T-helper 1 cell treated with Interleukin-12 subunit alpha and Interleukin-12 subunit beta and Interleukin-4 antibody, amounts not matched to agents 30 μg/mL and 1 μg/mL, for 36 hours (primary cell): ENCODE results near the gene VPS54.

Source experiments
- H3K27ac Mint-ChIP-seq: one replicate; pipeline ENCODE4 v1.8.0; 2021; ENCODE audit warnings: mild to moderate bottlenecking, mixed read lengths
- H3K27me3 Mint-ChIP-seq: one replicate; pipeline ENCODE4 v1.8.0; 2021; ENCODE audit warnings: low read depth, mixed read lengths
- H3K36me3 Mint-ChIP-seq: one replicate; pipeline ENCODE4 v1.8.0; 2021; ENCODE audit warnings: low read depth, mixed read lengths
- H3K4me1 Mint-ChIP-seq: one replicate; pipeline ENCODE4 v1.8.0; 2021; ENCODE audit warnings: low read depth, mixed read lengths
- H3K4me3 Mint-ChIP-seq: one replicate; pipeline ENCODE4 v1.8.0; 2021; ENCODE audit warnings: mild to moderate bottlenecking, moderate library complexity, mixed read lengths
- H3K9me3 Mint-ChIP-seq: one replicate; pipeline ENCODE4 v1.8.0; 2021; ENCODE audit warnings: mixed read lengths

VPS54 gene

DNA sequence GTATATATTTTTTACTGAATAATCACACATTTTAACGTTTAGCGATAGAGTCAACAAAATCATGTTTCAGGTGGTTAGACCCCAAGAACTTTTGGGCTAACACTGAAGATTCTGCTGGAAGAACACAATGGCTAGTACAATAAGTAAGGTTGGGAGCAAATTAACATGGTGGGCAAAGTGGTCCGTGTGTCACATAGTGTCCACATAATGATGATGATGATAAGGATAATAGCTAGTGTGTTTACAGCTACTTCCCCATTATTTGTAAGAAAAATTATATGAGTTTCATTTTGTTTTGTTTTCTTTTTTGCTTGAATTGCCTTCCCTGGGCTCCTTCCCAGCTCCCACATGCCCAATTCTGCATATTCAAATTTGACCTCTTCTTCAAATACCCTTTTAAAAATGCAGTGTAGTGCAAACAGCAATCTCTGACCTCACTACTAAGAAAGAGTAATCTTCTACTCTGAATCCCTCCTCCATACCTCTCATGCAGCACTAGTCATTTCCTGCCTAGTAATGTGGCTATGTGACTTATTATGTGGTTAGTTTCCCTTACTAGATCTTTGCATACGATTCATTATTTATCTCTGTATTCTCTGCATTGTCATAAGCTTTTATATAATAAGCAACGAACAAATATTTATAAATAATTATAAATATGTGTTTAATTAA lies 16.9 kb upstream of the VPS54 start:
- peaks cover 37% of the 10 kb centered on the region for H3K4me1 Mint-ChIP-seq
- H3K36me3 Mint-ChIP-seq = peaks cover 18% of the 10 kb centered on the region
- H3K27me3 Mint-ChIP-seq = peaks cover 3% of the 10 kb centered on the region
- peak overlapping the region; percentile 89 for H3K27ac Mint-ChIP-seq
- peak overlapping the region; percentile 57 for H3K4me3 Mint-ChIP-seq
- peaks cover 24% of the 10 kb centered on the region for H3K9me3 Mint-ChIP-seq

DNA sequence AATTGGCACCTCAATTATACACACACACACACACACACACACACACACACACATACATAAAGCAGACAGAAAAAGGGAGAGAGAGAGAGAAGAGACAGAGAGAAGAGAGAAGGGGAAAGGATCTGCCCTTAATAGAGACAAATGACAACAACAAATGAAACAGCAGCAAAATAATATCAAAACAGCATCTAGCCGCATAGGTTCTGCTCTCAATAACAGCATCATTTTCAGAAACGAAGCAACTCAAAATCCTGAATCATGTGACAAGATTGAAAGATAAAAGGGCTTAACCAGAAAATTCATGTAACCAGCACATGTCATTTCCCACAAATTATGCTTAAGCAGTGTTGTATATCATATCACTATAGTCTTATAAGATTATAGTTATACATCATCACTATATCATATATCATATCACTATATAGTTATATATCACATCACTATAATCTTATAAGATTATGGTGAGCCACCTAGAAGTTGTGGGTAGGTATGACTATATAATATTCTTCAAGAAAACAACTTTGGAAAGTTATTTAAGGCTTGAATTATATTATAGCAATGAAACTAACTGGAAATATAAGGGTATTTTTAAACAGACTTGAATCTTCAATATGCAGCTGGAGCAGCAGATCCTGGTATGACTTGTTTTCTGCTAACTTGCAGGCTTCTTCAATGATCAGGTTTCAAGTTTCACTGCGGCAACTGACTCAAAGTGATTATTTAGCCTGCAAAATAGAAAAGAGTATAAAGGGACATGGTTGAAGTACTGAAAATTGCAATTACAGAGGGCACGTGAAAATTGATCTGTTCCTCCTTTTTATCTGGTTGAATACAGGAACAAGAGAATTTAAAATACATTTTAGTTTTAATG lies 16.1 kb upstream of the VPS54 start:
- Mint-ChIP-seq H3K4me1 (peaks cover 37% of the 10 kb centered on the region), H3K27ac (peak overlapping the region; percentile 89), H3K27me3 (peaks cover 3% of the 10 kb centered on the region), H3K4me3 (peak overlapping the region; percentile 36), H3K36me3 (peaks cover 18% of the 10 kb centered on the region), H3K9me3 (peaks cover 24% of the 10 kb centered on the region)

DNA sequence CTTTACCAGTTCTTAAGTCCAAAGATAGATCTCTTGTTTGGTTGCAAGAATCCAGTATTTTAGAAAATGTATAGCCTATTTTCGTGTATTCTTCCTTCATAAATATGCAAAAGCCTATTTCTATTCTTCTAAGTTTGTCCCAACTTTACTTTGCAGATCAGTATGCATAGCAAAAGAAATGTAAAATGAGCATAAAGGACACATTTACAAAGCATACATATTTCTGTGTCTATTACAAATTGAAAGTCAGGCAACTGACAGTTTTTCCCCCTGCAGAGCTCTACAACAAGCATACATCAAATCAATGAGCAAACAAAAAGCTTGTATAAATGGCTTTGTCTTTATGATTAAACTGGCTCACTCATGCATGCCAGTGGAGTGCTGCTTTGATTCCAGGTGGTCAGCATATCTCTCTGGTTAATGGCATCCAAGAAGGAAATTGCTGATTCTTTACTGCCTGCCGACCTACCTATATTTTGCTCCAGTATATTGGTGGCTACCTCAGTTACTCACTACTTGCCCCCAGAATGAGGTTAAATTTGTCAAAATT lies 10.0 kb upstream of the VPS54 start:
- peaks cover 14% of the 10 kb centered on the region for H3K9me3 Mint-ChIP-seq
- no peak overlapping the region for H3K27ac Mint-ChIP-seq
- no peak overlapping the region for H3K4me3 Mint-ChIP-seq
- peaks cover 17% of the 10 kb centered on the region for H3K4me1 Mint-ChIP-seq
- peaks cover 8% of the 10 kb centered on the region for H3K27me3 Mint-ChIP-seq
- H3K36me3 Mint-ChIP-seq = peaks cover 10% of the 10 kb centered on the region

DNA sequence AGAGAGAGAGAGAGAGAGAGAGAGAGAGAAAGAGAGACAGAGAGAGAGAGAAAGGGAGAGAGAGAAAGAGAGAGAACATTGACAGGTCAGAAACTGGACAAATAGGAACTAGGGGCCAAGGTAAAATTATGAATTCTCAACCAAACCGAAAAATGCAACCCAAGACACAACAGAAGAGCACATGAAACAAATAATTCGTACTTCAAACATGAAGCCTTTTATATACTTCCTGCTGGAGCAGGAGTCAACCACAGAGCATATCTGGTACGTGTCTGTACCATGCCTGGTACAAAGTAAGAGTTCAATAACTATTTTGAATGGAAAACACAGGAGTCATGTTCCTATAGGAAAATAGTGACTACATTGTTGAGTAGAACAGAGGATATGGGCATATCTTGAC lies 6.5 kb upstream of the VPS54 start:
- peak overlapping the region; percentile 26 for H3K27ac Mint-ChIP-seq

DNA sequence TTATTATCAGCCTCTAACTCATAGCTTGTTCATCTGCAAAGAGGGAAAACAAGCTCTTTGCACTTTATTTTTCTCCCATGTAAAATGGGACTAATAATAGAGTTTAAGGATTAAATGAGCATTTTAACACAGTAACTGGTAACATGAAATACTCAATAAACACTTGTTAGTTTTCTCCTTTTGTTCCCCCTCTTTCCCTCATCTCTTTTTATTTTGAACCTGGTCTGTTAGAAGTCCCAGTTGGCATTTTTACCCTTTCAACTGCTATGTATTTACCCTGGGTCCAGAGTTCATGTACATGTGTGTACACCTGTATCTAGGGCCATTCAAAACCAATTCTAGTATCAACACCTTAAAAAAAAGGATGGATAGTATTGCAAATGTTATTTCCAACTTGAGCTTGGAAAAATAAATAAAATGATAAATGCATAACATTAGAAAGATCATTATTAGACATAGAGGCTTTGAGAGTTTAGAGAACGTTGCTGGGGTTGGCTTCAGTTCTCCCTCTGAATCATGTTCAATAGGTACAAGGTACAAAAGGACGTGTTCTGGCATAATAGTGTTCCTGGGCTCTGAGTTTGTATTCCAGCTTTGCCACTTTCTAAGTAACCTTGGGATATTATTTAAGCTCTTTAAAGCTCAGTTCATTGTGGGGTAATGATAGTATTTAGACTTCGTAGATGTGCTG lies 5.2 kb upstream of the VPS54 start:
- H3K36me3 Mint-ChIP-seq = peaks cover 3% of the 10 kb centered on the region
- H3K27me3 Mint-ChIP-seq = no peaks in the 10 kb centered on the region
- no peaks in the 10 kb centered on the region for H3K9me3 Mint-ChIP-seq
- no peak overlapping the region for H3K27ac Mint-ChIP-seq
- H3K4me1 Mint-ChIP-seq = peaks cover 31% of the 10 kb centered on the region
- H3K4me3 Mint-ChIP-seq = no peak overlapping the region

More for the DNA sequence above, 6.5 kb upstream of the VPS54 start:
- H3K36me3 Mint-ChIP-seq = no peaks in the 10 kb centered on the region
- no peaks in the 10 kb centered on the region for H3K9me3 Mint-ChIP-seq
- H3K4me3 Mint-ChIP-seq = peak overlapping the region; percentile 22
- H3K27me3 Mint-ChIP-seq = peaks cover 5% of the 10 kb centered on the region
- H3K4me1 Mint-ChIP-seq = peaks cover 19% of the 10 kb centered on the region

DNA sequence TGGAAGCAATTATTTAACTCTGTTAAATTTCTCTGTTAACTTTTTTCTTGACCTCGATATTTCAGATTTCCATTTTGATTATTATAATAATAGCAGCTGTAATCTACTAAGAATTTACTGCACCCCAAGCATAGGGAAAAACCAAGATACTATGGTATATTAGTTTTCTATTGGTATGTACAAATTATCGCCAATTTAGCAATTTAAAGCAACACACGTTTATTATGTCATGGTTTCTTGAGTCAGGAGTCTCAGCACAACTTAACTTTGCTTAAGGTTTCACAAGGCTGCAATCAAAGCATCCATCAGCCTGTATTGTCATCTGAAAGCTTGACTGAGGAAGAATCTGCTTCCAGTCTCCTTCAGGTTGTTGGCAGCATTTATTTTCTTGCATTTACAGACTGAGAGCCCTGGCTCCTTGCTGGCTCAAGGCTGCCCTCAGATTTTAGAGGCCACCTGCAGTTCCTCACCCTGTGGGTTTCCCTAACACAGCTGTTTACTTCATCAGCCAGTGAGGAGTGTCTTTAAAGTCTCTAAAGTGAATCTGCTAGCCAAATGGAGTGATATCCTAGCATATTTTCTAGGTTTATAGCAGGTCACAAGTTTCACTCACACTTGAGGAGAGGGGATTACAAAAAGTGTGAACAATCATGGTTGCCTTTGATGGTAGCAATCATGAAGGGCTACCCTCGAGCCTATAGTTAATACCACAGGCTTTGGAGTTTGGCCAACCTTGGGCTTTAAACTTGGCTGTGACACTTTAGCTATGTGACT lies 4.4 kb upstream of the VPS54 start:
- H3K36me3 Mint-ChIP-seq = peaks cover 3% of the 10 kb centered on the region
- H3K27ac Mint-ChIP-seq = no peak overlapping the region
- H3K9me3 Mint-ChIP-seq = no peaks in the 10 kb centered on the region
- no peaks in the 10 kb centered on the region for H3K27me3 Mint-ChIP-seq
- H3K4me3 Mint-ChIP-seq = no peak overlapping the region
- H3K4me1 Mint-ChIP-seq = peaks cover 31% of the 10 kb centered on the region

DNA sequence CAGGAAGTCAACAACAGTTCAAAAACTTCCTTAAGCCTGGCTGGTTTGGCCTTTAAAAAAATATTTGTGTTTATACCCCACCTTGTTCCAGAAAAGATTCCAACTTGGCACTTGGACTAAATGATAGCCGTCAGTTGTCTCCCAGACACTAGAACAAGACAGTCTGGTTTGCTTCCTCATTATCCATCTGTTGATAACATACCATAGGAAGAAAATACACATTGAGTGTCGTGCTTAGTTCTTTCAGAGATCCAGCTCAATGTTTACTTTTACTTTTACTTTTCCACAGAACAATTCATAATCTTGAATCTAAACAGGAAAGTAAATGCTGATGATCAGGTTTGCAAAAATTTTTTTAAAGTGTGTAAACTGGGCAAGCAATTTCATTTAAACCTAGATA lies 2.4 kb upstream of the VPS54 start:
- no peaks in the 10 kb centered on the region for H3K9me3 Mint-ChIP-seq
- H3K4me1 Mint-ChIP-seq = peaks cover 36% of the 10 kb centered on the region
- peaks cover 8% of the 10 kb centered on the region for H3K36me3 Mint-ChIP-seq
- peak overlapping the region; percentile 64 for H3K27ac Mint-ChIP-seq
- no peaks in the 10 kb centered on the region for H3K27me3 Mint-ChIP-seq
- peak overlapping the region; percentile 37 for H3K4me3 Mint-ChIP-seq

DNA sequence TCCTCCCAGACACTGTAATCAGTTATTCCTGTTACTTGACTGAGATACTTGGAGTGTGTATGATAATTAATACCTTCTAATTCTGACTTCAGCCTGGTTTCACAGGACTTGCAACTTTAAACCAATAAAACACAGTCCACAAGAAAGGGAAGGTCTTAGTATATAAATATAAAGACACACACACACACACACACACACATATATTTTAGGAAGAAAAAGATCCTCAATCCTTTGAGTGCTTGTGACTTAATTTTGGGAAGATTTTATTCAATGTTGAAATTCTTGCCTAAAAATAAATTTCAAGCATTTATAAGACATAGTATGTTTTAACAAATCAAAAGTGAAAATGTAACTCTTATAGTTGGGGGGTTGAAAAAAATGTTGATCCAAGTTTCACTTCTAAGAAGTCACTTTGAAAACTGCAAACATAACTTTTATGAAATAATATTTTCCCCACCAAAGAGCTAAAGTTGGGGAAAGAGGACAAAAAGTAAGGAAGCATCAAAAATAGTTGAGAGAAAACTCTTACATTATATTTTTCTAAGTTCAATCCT lies 824 bp upstream of the VPS54 start:
- peaks cover 37% of the 10 kb centered on the region for H3K4me1 Mint-ChIP-seq
- peak overlapping the region; percentile 94 for H3K27ac Mint-ChIP-seq
- H3K27me3 Mint-ChIP-seq = no peaks in the 10 kb centered on the region
- peaks cover 12% of the 10 kb centered on the region for H3K36me3 Mint-ChIP-seq
- peak overlapping the region; percentile 88 for H3K4me3 Mint-ChIP-seq
- no peaks in the 10 kb centered on the region for H3K9me3 Mint-ChIP-seq

DNA sequence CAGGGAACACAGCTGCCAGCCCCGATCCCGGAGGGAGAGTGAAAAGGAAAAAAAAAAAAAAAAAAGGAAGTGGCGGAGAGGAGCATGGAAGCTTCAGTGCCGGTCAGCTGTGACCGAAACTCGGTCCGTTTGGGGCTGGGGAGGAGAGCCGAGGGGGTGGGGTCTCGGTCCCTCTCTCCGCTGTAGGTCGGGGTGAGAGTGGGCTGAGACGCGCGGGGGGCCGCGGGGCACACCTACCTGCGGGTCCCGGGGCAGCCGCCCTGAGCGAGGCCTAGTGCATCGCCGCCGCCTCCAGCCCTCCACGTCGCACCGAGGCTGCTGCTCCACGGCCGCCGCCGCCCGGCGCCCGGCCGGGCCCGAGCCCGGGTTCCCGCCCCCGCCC lies 536 bp downstream of the VPS54 start:
- Mint-ChIP-seq H3K9me3 (no peaks in the 10 kb centered on the region), H3K4me1 (peaks cover 41% of the 10 kb centered on the region), H3K27ac (peak overlapping the region; percentile 99), H3K36me3 (peaks cover 12% of the 10 kb centered on the region), H3K4me3 (peak overlapping the region; percentile 100), H3K27me3 (no peaks in the 10 kb centered on the region)

DNA sequence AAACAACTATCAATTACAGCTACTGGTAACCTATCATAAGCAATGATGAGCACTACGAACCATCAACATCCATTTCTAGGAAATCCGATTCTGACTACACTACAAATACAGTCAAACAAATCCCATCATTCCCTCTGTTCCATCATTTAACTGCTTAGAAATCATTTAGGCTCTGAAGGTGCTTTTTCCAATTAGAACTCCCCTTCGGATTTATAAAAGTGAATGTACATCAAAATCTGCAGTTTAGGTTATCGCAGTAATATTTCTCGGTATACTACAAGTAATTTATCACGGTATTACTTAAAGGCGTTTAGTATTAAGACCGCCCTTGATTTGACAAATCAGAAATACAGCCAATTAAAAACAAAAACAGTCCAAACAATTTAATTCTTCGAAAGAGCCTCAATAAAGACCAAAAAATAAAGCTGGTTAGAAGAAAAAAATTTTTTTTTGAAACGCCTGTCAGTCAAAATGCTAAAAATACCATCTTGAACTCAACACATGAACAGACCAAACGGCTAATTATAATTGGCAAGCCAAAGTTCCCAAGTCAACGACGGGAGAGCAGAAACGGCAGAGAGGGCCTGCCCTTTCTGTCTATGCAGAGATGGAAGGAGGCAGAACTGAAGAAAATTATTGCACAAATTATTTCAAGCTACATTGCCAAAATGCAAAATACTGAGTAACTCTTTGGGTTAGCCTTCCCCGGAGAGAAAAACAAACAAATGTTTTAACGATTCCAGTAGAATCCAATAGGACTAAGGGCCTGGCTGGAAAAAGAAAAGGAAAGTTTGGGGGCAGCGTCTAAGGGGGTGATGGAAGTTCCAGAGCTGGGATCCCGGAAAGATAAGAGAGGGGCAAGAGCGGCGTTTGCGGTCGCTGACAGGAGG lies 1.2 kb downstream of the VPS54 start:
- Mint-ChIP-seq H3K36me3 (peaks cover 13% of the 10 kb centered on the region), H3K27me3 (no peaks in the 10 kb centered on the region), H3K9me3 (no peaks in the 10 kb centered on the region), H3K4me3 (peak overlapping the region; percentile 100), H3K4me1 (peaks cover 44% of the 10 kb centered on the region), H3K27ac (peak overlapping the region; percentile 99)

DNA sequence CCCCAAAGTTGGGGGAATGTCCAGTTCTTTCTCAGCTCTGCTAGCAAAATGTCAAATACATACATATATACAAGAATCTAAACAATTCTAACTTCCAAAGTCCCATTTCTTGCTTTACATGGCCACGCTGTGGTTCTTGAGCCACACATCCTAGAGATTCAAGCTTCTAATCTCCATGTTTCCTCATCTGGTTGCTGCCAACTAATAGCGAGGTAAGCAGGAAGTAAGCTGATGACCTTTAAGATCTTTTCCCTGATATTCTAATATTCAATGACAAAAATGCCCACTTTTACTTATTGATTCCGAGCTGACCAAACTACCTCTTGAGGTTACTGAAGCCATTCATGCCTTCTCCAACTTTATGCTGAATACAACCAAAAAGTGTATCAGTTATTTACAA lies 3.3 kb downstream of the VPS54 start:
- no peaks in the 10 kb centered on the region for H3K27me3 Mint-ChIP-seq
- H3K9me3 Mint-ChIP-seq = no peaks in the 10 kb centered on the region
- H3K36me3 Mint-ChIP-seq = peaks cover 18% of the 10 kb centered on the region
- no peak overlapping the region for H3K4me3 Mint-ChIP-seq
- H3K27ac Mint-ChIP-seq = no peak overlapping the region
- H3K4me1 Mint-ChIP-seq = peaks cover 47% of the 10 kb centered on the region

DNA sequence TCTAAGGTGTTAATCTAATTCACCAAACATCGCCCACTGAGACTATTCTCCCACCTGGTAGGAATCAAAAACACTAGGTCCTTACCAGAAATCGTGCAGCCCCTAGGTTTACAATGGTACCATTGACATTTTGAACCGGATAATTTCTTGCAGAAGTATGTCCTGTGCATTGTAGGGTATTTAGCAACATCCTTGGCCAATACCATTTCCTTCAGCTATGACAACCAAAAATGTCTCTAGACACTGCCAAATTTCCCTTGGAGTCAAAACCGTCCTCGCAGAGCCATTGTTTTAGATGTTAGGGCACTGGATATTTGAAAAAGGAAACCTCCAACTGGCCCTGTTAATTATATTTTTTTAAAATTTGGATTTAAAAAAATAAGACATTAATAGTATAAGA lies 3.8 kb downstream of the VPS54 start:
- Mint-ChIP-seq H3K4me3 (no peak overlapping the region), H3K27me3 (no peaks in the 10 kb centered on the region), H3K9me3 (no peaks in the 10 kb centered on the region)

DNA sequence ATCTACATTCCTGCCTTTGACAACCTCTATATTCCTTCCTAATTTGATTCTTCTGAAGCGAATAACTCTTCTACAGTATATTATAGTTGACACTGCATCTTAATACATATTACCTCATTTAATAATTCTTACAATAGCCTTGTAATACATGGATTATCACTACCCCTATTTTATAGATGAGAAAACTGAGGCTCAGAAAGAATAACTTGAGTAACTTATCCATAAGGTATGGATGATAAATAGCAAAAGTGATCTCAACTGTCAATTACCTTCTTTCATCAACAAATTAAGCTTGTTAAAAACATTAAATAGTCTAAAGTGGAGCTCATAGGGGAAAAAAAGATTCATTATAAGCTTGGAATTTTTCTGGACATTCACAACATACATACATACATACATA lies 4.6 kb downstream of the VPS54 start:
- no peak overlapping the region for H3K4me3 Mint-ChIP-seq
- H3K4me1 Mint-ChIP-seq = peaks cover 37% of the 10 kb centered on the region
- peaks cover 15% of the 10 kb centered on the region for H3K36me3 Mint-ChIP-seq
- H3K27me3 Mint-ChIP-seq = no peaks in the 10 kb centered on the region
- no peak overlapping the region for H3K27ac Mint-ChIP-seq
- no peaks in the 10 kb centered on the region for H3K9me3 Mint-ChIP-seq

More for the DNA sequence above, 3.8 kb downstream of the VPS54 start:
- Mint-ChIP-seq H3K36me3 (peaks cover 18% of the 10 kb centered on the region), H3K4me1 (peaks cover 45% of the 10 kb centered on the region), H3K27ac (no peak overlapping the region)
